ENCODE data around the gene SALL3. TPM values are rescaled to one million over a fixed set of nuclear protein-coding genes. Genes with fewer than 3 reads are reported as not detected.

Gene SALL3
- total and polyA plus RNA-seq, 2 of the 8 experiments (the other 6 are each of a cell fraction or from before 2014, with no cell fraction given), result 10.5 to 46.4 TPM

DNA sequence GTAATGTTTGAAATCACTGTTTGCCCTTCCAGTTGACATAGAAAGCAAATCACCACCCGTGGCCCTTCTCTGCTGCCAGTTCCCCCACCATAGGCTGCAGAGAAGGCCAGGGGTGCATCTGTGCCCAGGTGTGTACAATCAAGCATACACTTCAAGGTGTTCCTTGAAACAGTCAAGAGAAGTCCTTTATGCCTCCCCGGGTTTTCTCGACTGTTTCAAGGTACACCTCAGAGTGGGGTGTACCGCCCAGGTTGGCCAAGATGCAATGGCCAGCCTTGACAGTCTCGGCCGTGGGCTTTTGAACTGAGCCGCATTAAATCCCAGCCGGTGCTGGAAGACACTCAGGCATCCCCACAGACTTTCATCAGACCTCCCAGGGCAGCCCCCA is 68.6 kb downstream of the SALL3 start (continued):
- TF ChIP-seq, protein P1, sequence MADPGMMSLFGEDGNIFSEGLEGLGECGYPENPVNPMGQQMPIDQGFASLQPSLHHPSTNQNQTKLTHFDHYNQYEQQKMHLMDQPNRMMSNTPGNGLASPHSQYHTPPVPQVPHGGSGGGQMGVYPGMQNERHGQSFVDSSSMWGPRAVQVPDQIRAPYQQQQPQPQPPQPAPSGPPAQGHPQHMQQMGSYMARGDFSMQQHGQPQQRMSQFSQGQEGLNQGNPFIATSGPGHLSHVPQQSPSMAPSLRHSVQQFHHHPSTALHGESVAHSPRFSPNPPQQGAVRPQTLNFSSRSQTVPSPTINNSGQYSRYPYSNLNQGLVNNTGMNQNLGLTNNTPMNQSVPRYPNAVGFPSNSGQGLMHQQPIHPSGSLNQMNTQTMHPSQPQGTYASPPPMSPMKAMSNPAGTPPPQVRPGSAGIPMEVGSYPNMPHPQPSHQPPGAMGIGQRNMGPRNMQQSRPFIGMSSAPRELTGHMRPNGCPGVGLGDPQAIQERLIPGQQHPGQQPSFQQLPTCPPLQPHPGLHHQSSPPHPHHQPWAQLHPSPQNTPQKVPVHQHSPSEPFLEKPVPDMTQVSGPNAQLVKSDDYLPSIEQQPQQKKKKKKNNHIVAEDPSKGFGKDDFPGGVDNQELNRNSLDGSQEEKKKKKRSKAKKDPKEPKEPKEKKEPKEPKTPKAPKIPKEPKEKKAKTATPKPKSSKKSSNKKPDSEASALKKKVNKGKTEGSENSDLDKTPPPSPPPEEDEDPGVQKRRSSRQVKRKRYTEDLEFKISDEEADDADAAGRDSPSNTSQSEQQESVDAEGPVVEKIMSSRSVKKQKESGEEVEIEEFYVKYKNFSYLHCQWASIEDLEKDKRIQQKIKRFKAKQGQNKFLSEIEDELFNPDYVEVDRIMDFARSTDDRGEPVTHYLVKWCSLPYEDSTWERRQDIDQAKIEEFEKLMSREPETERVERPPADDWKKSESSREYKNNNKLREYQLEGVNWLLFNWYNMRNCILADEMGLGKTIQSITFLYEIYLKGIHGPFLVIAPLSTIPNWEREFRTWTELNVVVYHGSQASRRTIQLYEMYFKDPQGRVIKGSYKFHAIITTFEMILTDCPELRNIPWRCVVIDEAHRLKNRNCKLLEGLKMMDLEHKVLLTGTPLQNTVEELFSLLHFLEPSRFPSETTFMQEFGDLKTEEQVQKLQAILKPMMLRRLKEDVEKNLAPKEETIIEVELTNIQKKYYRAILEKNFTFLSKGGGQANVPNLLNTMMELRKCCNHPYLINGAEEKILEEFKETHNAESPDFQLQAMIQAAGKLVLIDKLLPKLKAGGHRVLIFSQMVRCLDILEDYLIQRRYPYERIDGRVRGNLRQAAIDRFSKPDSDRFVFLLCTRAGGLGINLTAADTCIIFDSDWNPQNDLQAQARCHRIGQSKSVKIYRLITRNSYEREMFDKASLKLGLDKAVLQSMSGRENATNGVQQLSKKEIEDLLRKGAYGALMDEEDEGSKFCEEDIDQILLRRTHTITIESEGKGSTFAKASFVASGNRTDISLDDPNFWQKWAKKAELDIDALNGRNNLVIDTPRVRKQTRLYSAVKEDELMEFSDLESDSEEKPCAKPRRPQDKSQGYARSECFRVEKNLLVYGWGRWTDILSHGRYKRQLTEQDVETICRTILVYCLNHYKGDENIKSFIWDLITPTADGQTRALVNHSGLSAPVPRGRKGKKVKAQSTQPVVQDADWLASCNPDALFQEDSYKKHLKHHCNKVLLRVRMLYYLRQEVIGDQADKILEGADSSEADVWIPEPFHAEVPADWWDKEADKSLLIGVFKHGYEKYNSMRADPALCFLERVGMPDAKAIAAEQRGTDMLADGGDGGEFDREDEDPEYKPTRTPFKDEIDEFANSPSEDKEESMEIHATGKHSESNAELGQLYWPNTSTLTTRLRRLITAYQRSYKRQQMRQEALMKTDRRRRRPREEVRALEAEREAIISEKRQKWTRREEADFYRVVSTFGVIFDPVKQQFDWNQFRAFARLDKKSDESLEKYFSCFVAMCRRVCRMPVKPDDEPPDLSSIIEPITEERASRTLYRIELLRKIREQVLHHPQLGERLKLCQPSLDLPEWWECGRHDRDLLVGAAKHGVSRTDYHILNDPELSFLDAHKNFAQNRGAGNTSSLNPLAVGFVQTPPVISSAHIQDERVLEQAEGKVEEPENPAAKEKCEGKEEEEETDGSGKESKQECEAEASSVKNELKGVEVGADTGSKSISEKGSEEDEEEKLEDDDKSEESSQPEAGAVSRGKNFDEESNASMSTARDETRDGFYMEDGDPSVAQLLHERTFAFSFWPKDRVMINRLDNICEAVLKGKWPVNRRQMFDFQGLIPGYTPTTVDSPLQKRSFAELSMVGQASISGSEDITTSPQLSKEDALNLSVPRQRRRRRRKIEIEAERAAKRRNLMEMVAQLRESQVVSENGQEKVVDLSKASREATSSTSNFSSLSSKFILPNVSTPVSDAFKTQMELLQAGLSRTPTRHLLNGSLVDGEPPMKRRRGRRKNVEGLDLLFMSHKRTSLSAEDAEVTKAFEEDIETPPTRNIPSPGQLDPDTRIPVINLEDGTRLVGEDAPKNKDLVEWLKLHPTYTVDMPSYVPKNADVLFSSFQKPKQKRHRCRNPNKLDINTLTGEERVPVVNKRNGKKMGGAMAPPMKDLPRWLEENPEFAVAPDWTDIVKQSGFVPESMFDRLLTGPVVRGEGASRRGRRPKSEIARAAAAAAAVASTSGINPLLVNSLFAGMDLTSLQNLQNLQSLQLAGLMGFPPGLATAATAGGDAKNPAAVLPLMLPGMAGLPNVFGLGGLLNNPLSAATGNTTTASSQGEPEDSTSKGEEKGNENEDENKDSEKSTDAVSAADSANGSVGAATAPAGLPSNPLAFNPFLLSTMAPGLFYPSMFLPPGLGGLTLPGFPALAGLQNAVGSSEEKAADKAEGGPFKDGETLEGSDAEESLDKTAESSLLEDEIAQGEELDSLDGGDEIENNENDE (IDR thresholded peaks at IDR 0.05; ENCODE audit: insufficient replicate concordance, low read length), result no peak
- TF ChIP-seq SIRT6 (IDR thresholded peaks at IDR 0.05; ENCODE audit: low read length) (no peak), ZNF274 (IDR thresholded peaks at IDR 0.05; ENCODE audit: borderline replicate concordance, extremely low read depth, low read length) (no peak)

Measured in H1 (cell line).